IMR-90 (cell line): Measurements from ENCODE around the gene GGCT. TPM values are rescaled to one million over a fixed set of nuclear protein-coding genes. Genes with fewer than 3 reads are reported as not detected.
A peak's percentile ranks its signal among the peaks of the same experiment; 100 is the strongest.

Experiments
- ATAC-seq: fragments of 200-7000 bp; cut with Tn5 transposase; 2 replicates; pipeline ENCODE4 v1.9.1; 2020; ENCODE audit warnings: low read depth, mild to moderate bottlenecking, moderate library complexity
- BruUV-seq: library from RNA; stranded (reverse); fragments of 400-500 nt; replicated peaks from 2 replicates; lab custom pipeline; 2021; lab: Mats Ljungman, UMichigan
- CTCF ChIA-PET: fragments of 300-600 bp; formaldehyde crosslinking; extraction: SDS; loops from one replicate; lab custom pipeline; 2021; ENCODE audit warnings: antibody characterized with exemption; lab: Yijun Ruan, JAX
- POLR2A ChIA-PET: fragments of 300-600 bp; sonication (Branson Sonifier 250); formaldehyde crosslinking; loops from one replicate; lab custom pipeline; 2022; ENCODE audit warnings: antibody characterized with exemption; ENCODE audit not compliant: unreplicated experiment; lab: Charles Lee
- DNase-seq: peaks from one replicate; pipeline ENCODE4 v3.0.0; 2013
- H2AFZ ChIP-seq: replicated peaks from 2 replicates; pipeline ENCODE3; 2013; ENCODE audit warnings: low read length, mild to moderate bottlenecking; ENCODE audit not compliant: poor library complexity
- H2AK5ac ChIP-seq: 2 replicates; pipeline ENCODE4 v1.6.1; 2013; ENCODE audit warnings: low read depth, low read length, inconsistent platforms
- H2AK9ac ChIP-seq: replicated peaks from 2 replicates; pipeline ENCODE3; 2013; ENCODE audit warnings: mild to moderate bottlenecking, low read depth, low read length, moderate library complexity; ENCODE audit not compliant: poor library complexity
- H2BK120ac ChIP-seq: 2 replicates; pipeline ENCODE4 v1.6.1; 2013; ENCODE audit warnings: low read depth, low read length, inconsistent platforms
- H2BK15ac ChIP-seq: 3 replicates; pipeline ENCODE4 v1.6.1; 2013; ENCODE audit warnings: low read depth, low read length, inconsistent platforms
- H2BK20ac ChIP-seq: 2 replicates; pipeline ENCODE4 v1.6.1; 2013; ENCODE audit warnings: low read depth, mild to moderate bottlenecking, inconsistent platforms, low read length, moderate library complexity
- H2BK5ac ChIP-seq: 2 replicates; pipeline ENCODE4 v1.6.1; 2013; ENCODE audit warnings: mild to moderate bottlenecking, low read depth, low read length, inconsistent platforms; ENCODE audit not compliant: poor library complexity, severe bottlenecking
- H3K14ac ChIP-seq: replicated peaks from 2 replicates; pipeline ENCODE4 v1.6.1; 2013; ENCODE audit warnings: low read depth, low read length, inconsistent platforms
- H3K18ac ChIP-seq: 2 replicates; pipeline ENCODE4 v1.6.1; 2013; ENCODE audit warnings: low read depth, low read length, control low read depth
- H3K23ac ChIP-seq: 2 replicates; pipeline ENCODE4 v1.6.1; 2013; ENCODE audit warnings: low read depth, low read length, inconsistent platforms
- H3K27ac ChIP-seq: 2 replicates; pipeline ENCODE4 v1.5.1; 2013; ENCODE audit warnings: mild to moderate bottlenecking, control low read depth, low read length; ENCODE audit not compliant: insufficient read depth
- H3K27me3 ChIP-seq: 2 replicates; pipeline ENCODE4 v1.6.1; 2013; ENCODE audit warnings: low read length; ENCODE audit not compliant: control insufficient read depth, insufficient read depth
- H3K36me3 ChIP-seq: 2 replicates; pipeline ENCODE4 v1.6.1; 2013; ENCODE audit warnings: low read length, mixed read lengths; ENCODE audit not compliant: control insufficient read depth, insufficient read depth
- H3K4ac ChIP-seq: 2 replicates; pipeline ENCODE4 v1.6.1; 2013; ENCODE audit warnings: low read depth, low read length, inconsistent platforms
- H3K4me1 ChIP-seq: 2 replicates; pipeline ENCODE4 v1.6.1; 2013; ENCODE audit warnings: low read length, mixed read lengths; ENCODE audit not compliant: control insufficient read depth, insufficient read depth
- H3K4me2 ChIP-seq: 2 replicates; pipeline ENCODE4 v1.6.1; 2013; ENCODE audit warnings: low read depth, mild to moderate bottlenecking, control low read depth, low read length, moderate library complexity
- H3K4me3 ChIP-seq: 2 replicates; pipeline ENCODE4 v1.5.1; 2013; ENCODE audit warnings: low read depth, mild to moderate bottlenecking, control low read depth, low read length, moderate library complexity; ENCODE audit not compliant: insufficient read depth
- H3K56ac ChIP-seq: 2 replicates; pipeline ENCODE4 v1.6.1; 2013; ENCODE audit warnings: low read length, inconsistent platforms; ENCODE audit not compliant: insufficient read depth; ENCODE audit errors: extremely low read depth
- H3K79me1 ChIP-seq, 2 experiments: 2 replicates each; pipeline ENCODE4 v1.6.1; 2013; ENCODE audit warnings: low read length in 2 of 2, inconsistent platforms in 1 of 2, low read depth in 1 of 2
- H3K9ac ChIP-seq: 2 replicates; pipeline ENCODE4 v1.6.1; 2013; ENCODE audit warnings: low read depth, low read length, control low read depth
- H3K9me1 ChIP-seq: 2 replicates; pipeline ENCODE4 v1.6.1; 2013; ENCODE audit warnings: low read length, inconsistent platforms; ENCODE audit not compliant: insufficient read depth
- H3K9me3 ChIP-seq: 2 replicates; pipeline ENCODE4 v1.6.1; 2013; ENCODE audit warnings: low read length; ENCODE audit not compliant: control insufficient read depth, insufficient read depth
- H4K20me1 ChIP-seq: 2 replicates; pipeline ENCODE4 v1.6.1; 2013; ENCODE audit warnings: low read length, inconsistent platforms; ENCODE audit not compliant: insufficient read depth
- H4K5ac ChIP-seq: 2 replicates; pipeline ENCODE4 v1.6.1; 2013; ENCODE audit warnings: mild to moderate bottlenecking, low read depth, low read length, control low read depth
- H4K8ac ChIP-seq, 2 experiments: 2 replicates each; pipeline ENCODE4 v1.6.1; 2013; ENCODE audit warnings: low read depth in 2 of 2, low read length in 2 of 2, control low read depth in 1 of 2, inconsistent platforms in 1 of 2
- H4K91ac ChIP-seq: 2 replicates; pipeline ENCODE4 v1.6.1; 2013; ENCODE audit warnings: low read depth, low read length, inconsistent platforms; ENCODE audit not compliant: insufficient read depth
- CEBPB ChIP-seq: IDR thresholded peaks from 2 replicates; pipeline ENCODE4 v1.6.1; 2012; ENCODE audit warnings: low read depth, low read length, improper control_type of control experiment
- CTCF ChIP-seq: conservative IDR thresholded peaks from 2 replicates; pipeline ENCODE4 v1.5.1; 2012; ENCODE audit warnings: mild to moderate bottlenecking, low read depth, low read length, improper control_type of control experiment
- FOS ChIP-seq: fragments of 150-350 bp; IDR thresholded peaks from 2 replicates; pipeline ENCODE4 v1.6.1; 2016; ENCODE audit warnings: low read depth, low read length
- MAFK ChIP-seq: IDR thresholded peaks from 2 replicates; pipeline ENCODE4 v1.6.1; 2012; ENCODE audit warnings: low read depth, low read length, improper control_type of control experiment
- MAZ ChIP-seq: IDR thresholded peaks from 2 replicates; pipeline ENCODE4 v1.6.1; 2012; ENCODE audit warnings: low read depth, mild to moderate bottlenecking, low read length, improper control_type of control experiment, moderate library complexity, borderline replicate concordance
- MXI1 ChIP-seq: IDR thresholded peaks from 2 replicates; pipeline ENCODE4 v1.6.1; 2012; ENCODE audit warnings: low read depth, mild to moderate bottlenecking, low read length, moderate library complexity, borderline replicate concordance
- NFE2L2 ChIP-seq: fragments of 150-350 bp; IDR thresholded peaks from 2 replicates; pipeline ENCODE4 v1.6.1; 2016; ENCODE audit warnings: low read depth, mild to moderate bottlenecking, low read length
- POLR2A ChIP-seq: IDR thresholded peaks from 2 replicates; pipeline ENCODE4 v1.6.1; 2012; ENCODE audit warnings: mild to moderate bottlenecking, low read depth, low read length
- RAD21 ChIP-seq: IDR thresholded peaks from 2 replicates; pipeline ENCODE4 v1.6.1; 2012; ENCODE audit warnings: low read length, improper control_type of control experiment
- RCOR1 ChIP-seq: IDR thresholded peaks from 2 replicates; pipeline ENCODE4 v1.6.1; 2012; ENCODE audit warnings: mild to moderate bottlenecking, low read length, improper control_type of control experiment; ENCODE audit not compliant: insufficient replicate concordance
- RFX5 ChIP-seq: IDR thresholded peaks from 2 replicates; pipeline ENCODE4 v1.8.0; 2012; ENCODE audit warnings: low read depth, mild to moderate bottlenecking, low read length, moderate library complexity
- SMC3 ChIP-seq: fragments of 150-350 bp; IDR thresholded peaks from 2 replicates; pipeline ENCODE4 v1.6.1; 2016; ENCODE audit warnings: low read depth, mild to moderate bottlenecking, antibody characterized with exemption, low read length, moderate library complexity
- WGBS, 2 experiments: methylation state at CpG; one replicate each; pipeline versions ENCODE4 v1.1.5 to v1.1.7; 2013; ENCODE audit warnings: missing lambda C conversion rate in 2 of 2; ENCODE audit not compliant: insufficient read length in 1 of 2; ENCODE audit errors: extremely low coverage in 2 of 2; 5-methylcytosine and 5-hydroxymethylcytosine counted together
- dilution Hi-C: fragments of 300-500 bp; cut with HindIII; formaldehyde crosslinking; loops from one replicate; pipeline ENCODE4 v1.14.3; 2018; ENCODE audit warnings: low sequenced_read_pairs; ENCODE audit not compliant: unreplicated experiment
- in situ Hi-C: fragments of 300-500 bp; cut with MboI; formaldehyde crosslinking; loops from 3 replicates; pipeline ENCODE4 v1.14.3; 2019; ENCODE audit warnings: low sequenced_read_pairs, inconsistent platforms, mixed read lengths
- intact Hi-C: fragments of 100-400 bp; cut with micrococcal nuclease; formaldehyde crosslinking; loops from 2 replicates; pipeline ENCODE4 v1.10.0; 2022
- polyA plus RNA-seq, 3 experiments: library from polyadenylated mRNA; depleted of rRNA; stranded (reverse); fragments of >200 nt; gene quantifications; 2 replicates each; pipeline ENCODE4 v1.2.3, GENCODE V29; 2012; ENCODE audit warnings: low replicate concordance in 1 of 3
- total RNA-seq: library from RNA; depleted of rRNA; stranded (reverse); fragments of >200 nt; gene quantifications from 2 replicates; pipeline ENCODE4 v1.2.3, GENCODE V29; 2012
- TF ChIP-seq, protein P1 (sequence below): fragments of 150-350 bp; IDR thresholded peaks from 2 replicates; pipeline ENCODE4 v1.6.1; 2017; ENCODE audit warnings: mild to moderate bottlenecking, antibody characterized with exemption, low read length, low read depth

The GGCT gene
- total and polyA plus RNA-seq, 2 of the 4 experiments (the other 2 are of a cell fraction), result 12.0 to 18.6 TPM

- Histone ChIP-seq H3K23ac (peak overlapping the region; percentile 83; the same call in 1 of the 2 replicates), H4K8ac (peak overlapping the region; percentile 6 to 75; a peak in 2 of 4 replicates), H2BK120ac (peak overlapping the region; percentile 72), H2AFZ (peak overlapping the region; percentile 73), H3K79me1 (peaks cover 2 to 9% of the 10 kb centered on the region in 2 experiments; a peak in 3 of 4 replicates), H3K14ac (peak overlapping the region; percentile 73), H3K18ac (peak overlapping the region; percentile 35), H4K20me1 (no peaks in the 10 kb centered on the region), H2BK20ac (peak overlapping the region; percentile 18), H2BK5ac (peak overlapping the region; percentile 78), H3K4ac (peak overlapping the region; percentile 58), H3K9me3 (no peaks in the 10 kb centered on the region), H4K5ac (peak overlapping the region; percentile 59), H4K91ac (peak overlapping the region; percentile 51), H3K56ac (peak overlapping the region; percentile 45; the same call in 1 of the 2 replicates), H3K9ac (peak overlapping the region; percentile 17; the same call in 1 of the 2 replicates), H3K27ac (peak overlapping the region; percentile 61; the same call in 1 of the 2 replicates), H2AK5ac (0 out of 2 replicates have a peak overlapping the region, but pooled peaks have one; percentile 24), H3K4me2 (peak overlapping the region; percentile 58), H2AK9ac (peak overlapping the region; percentile 22), H3K4me1 (peaks cover 15% of the 10 kb centered on the region), H3K36me3 (peaks cover 8% of the 10 kb centered on the region; the same call in 1 of the 2 replicates), H2BK15ac (peak overlapping the region; percentile 46; the same call in 1 of the 3 replicates), H3K27me3 (no peaks in the 10 kb centered on the region), H3K9me1 (peaks cover 7% of the 10 kb centered on the region), H3K4me3 (peak overlapping the region; percentile 6; the same call in 1 of the 2 replicates)
- POLR2A ChIA-PET, result no interaction called here
- DNase-seq, result peak; percentile 95
- intact Hi-C loops (no loop called here), in situ Hi-C loops (no loop called here), dilution Hi-C loops (no loop called here)
- ATAC-seq, result peak; percentile 97
- WGBS, 2 experiments, result no CpG with 5 or more reads among the region's 9 CpGs
- CTCF ChIA-PET, result interaction anchor here (0.9 to 2.2 kb wide), 3 partner anchors 9 to 184 kb away, joined by 3 to 11 read pairs (median 5); no protein-coding TSS in a partner anchor
- no peak for TF ChIP-seq MAZ
- TF ChIP-seq RCOR1, result peak; percentile 60
- no peak for TF ChIP-seq RAD21
- no peak for TF ChIP-seq CTCF
- TF ChIP-seq MAFK, result no peak
- no peak for TF ChIP-seq POLR2A
- TF ChIP-seq SMC3, result no peak
- no peak for TF ChIP-seq RFX5
- TF ChIP-seq, protein P1, sequence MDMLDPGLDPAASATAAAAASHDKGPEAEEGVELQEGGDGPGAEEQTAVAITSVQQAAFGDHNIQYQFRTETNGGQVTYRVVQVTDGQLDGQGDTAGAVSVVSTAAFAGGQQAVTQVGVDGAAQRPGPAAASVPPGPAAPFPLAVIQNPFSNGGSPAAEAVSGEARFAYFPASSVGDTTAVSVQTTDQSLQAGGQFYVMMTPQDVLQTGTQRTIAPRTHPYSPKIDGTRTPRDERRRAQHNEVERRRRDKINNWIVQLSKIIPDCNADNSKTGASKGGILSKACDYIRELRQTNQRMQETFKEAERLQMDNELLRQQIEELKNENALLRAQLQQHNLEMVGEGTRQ, result no peak
- peak; percentile 64; the same call in 1 of the 2 replicates for TF ChIP-seq NFE2L2
- TF ChIP-seq CEBPB, result peak; percentile 86
- peak; percentile 60; the same call in 1 of the 2 replicates for TF ChIP-seq MXI1
- peak; percentile 53; the same call in 1 of the 2 replicates for TF ChIP-seq FOS
- BruUV-seq, result no TSS peak
Measured at GRCh38 chr7:30459591-30460245, 44.9 kb downstream of the GGCT start.
